DND-41 (cell line): ENCODE results near the gene XPO6.

Source experiments
- EZH2 ChIP-seq: IDR thresholded peaks from 3 replicates; pipeline ENCODE4 v1.6.1; 2012; ENCODE audit warnings: borderline replicate concordance, low read depth, mild to moderate bottlenecking, moderate library complexity, low read length, inconsistent platforms; ENCODE audit not compliant: severe bottlenecking
- TF ChIP-seq, protein P1 (sequence below): IDR thresholded peaks from 2 replicates; pipeline ENCODE4 v1.5.1; 2012; ENCODE audit warnings: borderline replicate concordance, low read length, moderate library complexity, mild to moderate bottlenecking; ENCODE audit not compliant: poor library complexity, severe bottlenecking; ENCODE audit errors: extremely low read depth

DNA sequence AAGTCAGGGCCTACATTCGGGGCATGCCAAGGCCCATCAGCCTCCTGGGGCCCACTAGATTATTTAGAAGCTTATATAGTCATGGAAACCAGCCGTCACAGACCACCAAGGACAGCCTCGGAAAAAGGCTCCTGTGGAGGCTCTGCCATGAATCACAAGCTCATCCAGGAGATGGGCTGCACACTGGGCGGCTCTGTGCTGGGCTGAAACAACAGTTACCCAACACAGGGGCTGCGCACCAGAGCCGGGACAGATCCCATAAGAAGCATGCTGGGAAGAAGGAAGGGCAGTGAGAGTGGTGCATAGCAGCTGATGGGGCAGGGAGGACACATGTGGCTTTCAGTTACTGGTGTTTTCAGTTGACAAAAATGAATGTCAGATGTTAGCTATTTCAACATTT, 80.6 kb downstream of the XPO6 start:
- TF ChIP-seq, protein P1, sequence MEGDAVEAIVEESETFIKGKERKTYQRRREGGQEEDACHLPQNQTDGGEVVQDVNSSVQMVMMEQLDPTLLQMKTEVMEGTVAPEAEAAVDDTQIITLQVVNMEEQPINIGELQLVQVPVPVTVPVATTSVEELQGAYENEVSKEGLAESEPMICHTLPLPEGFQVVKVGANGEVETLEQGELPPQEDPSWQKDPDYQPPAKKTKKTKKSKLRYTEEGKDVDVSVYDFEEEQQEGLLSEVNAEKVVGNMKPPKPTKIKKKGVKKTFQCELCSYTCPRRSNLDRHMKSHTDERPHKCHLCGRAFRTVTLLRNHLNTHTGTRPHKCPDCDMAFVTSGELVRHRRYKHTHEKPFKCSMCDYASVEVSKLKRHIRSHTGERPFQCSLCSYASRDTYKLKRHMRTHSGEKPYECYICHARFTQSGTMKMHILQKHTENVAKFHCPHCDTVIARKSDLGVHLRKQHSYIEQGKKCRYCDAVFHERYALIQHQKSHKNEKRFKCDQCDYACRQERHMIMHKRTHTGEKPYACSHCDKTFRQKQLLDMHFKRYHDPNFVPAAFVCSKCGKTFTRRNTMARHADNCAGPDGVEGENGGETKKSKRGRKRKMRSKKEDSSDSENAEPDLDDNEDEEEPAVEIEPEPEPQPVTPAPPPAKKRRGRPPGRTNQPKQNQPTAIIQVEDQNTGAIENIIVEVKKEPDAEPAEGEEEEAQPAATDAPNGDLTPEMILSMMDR = no peak
- no peak for TF ChIP-seq EZH2
